ENCODE measurements around the gene NCAPD2. TPM values are rescaled to one million over a fixed set of nuclear protein-coding genes. Genes with fewer than 3 reads are reported as not detected.

NCAPD2 gene
- polyA plus RNA-seq, 4 donors: 48.2 to 73.2 (median 63.9) TPM

DNA sequence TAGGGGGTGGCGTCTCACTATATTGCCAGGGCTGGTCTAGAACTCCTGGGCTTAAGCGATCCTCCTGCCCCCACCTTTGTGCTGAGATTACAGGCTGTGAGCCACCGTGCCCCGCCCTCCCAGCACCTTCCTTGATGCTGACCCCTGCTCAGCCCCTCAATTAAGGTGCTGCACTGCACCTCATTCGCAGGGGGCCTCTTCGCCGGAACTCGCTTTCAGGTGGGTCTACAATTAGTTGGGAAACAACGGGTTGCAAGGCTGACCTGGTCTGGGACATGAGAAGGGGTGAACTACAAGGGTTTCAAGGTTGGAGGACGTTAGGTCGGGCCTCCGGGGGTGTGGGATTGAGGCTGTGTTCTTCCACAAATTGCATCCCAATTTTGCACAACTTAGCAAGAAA is 75.4 kb downstream of the NCAPD2 start:
- no peak for DNase-seq (ENCODE audit: low read depth in 4 of 4, low spot score in 2 of 4)

DNA sequence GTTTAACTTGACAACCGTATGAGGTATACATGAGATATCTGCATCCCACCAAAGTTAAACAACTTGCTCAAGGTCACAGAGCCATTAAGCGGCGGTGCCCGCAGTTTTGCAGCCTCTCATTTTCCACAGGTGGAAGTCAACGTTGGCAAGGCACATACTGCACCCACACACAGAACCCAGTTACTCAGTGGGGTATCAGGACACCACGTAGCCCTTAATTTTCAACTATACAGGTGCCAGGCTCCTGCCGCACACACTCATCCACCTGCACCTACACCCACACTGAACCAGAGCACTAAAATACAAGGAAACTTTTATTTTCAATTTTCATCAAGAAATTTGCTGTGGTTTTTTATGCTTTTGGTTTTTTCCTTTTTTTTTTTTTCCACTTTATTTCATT is 75.9 kb downstream of the NCAPD2 start:
- no peak for DNase-seq (ENCODE audit: low read depth in 4 of 4, low spot score in 2 of 4)

DNA sequence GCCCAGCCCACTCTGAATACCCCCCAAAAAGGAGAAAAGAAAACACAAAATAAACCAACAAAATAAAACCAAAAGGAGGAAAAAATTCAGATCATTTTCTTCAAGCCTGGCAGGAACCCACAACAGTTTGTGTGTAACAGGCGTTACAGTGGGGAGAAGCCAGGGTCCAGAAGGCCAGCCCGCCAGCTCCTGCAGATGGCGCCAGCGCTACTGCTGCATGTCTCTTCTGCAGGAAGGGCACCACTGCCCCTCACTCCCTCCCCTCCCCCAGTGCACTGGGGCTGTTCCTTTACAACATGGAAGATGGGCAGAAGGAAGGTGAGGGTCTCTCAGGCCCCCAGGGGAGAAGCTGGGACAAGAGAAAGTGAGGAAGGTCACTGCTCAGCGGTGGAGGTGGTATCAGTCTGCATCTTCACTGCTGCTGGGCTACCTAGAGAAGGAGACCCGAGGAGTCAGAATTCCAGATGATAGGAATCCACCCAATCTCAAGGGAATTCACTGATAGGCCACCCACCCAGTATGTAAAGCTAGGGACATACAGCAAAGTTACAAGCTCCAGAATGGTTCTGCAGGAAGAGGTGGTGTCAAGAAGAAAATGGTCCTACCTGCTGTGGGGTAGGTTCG is 76.5 kb downstream of the NCAPD2 start:
- DNase-seq (ENCODE audit: low read depth in 4 of 4, low spot score in 2 of 4): no peak

DNA sequence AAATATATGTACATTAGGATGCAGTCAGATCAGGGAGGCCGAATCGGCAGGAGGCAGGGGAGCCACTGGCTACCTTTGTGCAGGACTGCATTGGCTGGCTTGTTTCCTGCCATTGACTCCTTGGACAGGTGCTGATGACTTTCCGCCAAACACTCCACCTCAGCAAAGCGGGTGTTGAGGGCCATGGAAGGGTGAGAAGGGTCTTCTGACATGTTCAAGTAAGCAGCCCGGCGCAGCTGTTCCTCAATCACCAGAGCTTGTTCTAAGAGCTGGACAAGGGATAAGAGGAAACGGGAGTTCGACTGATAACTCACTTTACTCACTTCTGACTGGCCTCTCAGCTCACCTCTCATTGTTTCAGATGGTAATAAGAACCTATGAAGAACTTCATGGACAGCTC is 79.1 kb downstream of the NCAPD2 start:
- DNase-seq (ENCODE audit: low read depth in 4 of 4, low spot score in 2 of 4): no peak

DNA sequence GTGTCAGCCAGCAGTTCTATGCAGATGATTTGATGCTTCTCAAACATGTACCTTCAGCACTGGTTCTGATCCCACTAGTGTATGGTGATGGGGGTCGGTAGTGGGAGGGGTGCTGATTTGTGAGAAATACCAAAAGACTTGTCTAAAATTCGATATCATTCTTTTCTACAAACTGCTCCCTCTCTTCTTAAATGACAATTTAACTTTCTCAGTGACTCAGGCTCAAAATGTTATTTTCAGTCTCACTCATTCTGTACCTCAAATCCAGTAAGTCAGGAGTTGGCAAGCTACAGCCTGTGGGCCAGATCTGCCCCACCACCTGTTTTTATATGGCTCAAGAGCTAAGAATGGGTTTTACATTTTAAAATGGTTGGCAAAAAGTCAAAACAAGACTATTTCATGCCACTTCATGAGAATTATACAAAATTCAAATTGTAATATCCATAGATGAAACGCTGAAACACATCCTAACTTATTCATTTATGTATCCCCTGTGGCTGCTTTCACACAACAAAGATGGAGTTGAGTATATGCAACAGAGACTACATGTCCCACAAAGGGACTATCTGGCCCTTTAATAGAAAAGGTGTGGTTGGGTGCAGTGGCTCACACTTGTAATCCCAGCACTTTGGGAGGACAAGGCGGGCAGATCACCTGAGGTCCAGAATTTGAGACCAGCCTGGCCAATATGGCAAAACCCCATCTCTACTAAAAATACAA is 80.8 kb downstream of the NCAPD2 start:
- DNase-seq (ENCODE audit: low read depth in 4 of 4, low spot score in 2 of 4): no peak

DNA sequence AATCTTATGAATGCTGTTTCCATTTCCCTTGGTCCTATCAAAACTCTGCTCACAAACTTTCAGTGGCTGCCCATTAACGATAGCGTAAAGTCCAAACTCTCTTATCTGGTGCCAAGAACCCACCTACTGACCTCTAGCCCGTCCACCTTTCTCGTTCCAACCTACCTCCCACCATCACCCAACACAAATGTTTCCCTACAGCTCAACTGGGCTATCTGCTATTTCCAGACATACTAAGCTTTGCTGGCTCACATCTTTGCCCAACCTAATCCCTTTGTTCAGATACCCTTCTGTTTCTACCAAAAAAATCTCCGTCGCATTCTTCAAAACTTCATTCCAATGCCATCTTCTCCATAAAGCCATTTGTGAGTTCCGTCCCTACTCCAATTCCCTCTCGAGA is 81.7 kb downstream of the NCAPD2 start:
- no peak for DNase-seq (ENCODE audit: low read depth in 4 of 4, low spot score in 2 of 4)

Other genes starting within 250 kb of the NCAPD2 start
- gene PLEKHG6, start 183.4 kb upstream of the NCAPD2 start, polyA plus RNA-seq (ENCODE audit: insufficient read length in 4 of 4): 1 to 10 TPM; 3.7 to 8.8 (median 4.9) TPM
- 100 to 1,000 TPM in 2 of 4 donors, 10 to 100 TPM in 2; 77.4 to 104 (median 92.2) TPM for gene TNFRSF1A, start 152.0 kb upstream of the NCAPD2 start, polyA plus RNA-seq (ENCODE audit: insufficient read length in 4 of 4)
- gene SCNN1A, start 118.5 kb upstream of the NCAPD2 start, polyA plus RNA-seq (ENCODE audit: insufficient read length in 4 of 4): 10 to 100 TPM; 69.0 to 87.4 (median 77.4) TPM
- gene LTBR, start 109.9 kb upstream of the NCAPD2 start, polyA plus RNA-seq (ENCODE audit: insufficient read length in 4 of 4): 10 to 100 TPM; 59.3 to 80.2 (median 69.5) TPM
- 1 to 10 TPM in 2 of 4 donors, under 1 TPM in 2; 0.56 to 2.5 (median 1.3) TPM for gene CD27, start 49.1 kb upstream of the NCAPD2 start, polyA plus RNA-seq (ENCODE audit: insufficient read length in 4 of 4)
- 10 to 100 TPM; 15.5 to 25.6 (median 19.5) TPM for gene TAPBPL, start 42.1 kb upstream of the NCAPD2 start, polyA plus RNA-seq (ENCODE audit: insufficient read length in 4 of 4)
- 10 to 100 TPM in 3 of 4 donors, 1 to 10 TPM in 1; 6.7 to 16.5 (median 10.4) TPM for gene VAMP1, start 23.4 kb upstream of the NCAPD2 start, polyA plus RNA-seq (ENCODE audit: insufficient read length in 4 of 4)
- 100 to 1,000 TPM; 153 to 196 (median 177) TPM for gene MRPL51, start 840 bp upstream of the NCAPD2 start, polyA plus RNA-seq (ENCODE audit: insufficient read length in 4 of 4)
- gene GAPDH, start 40.4 kb downstream of the NCAPD2 start, polyA plus RNA-seq (ENCODE audit: insufficient read length in 4 of 4): 1,000 to 10,000 TPM; 1,941 to 2,047 (median 1,998) TPM
- 10 to 100 TPM; 11.7 to 22.9 (median 15.9) TPM for gene IFFO1, start 61.9 kb downstream of the NCAPD2 start, polyA plus RNA-seq (ENCODE audit: insufficient read length in 4 of 4)
- 10 to 100 TPM; 24.5 to 37.1 (median 28.7) TPM for gene NOP2, start 74.2 kb downstream of the NCAPD2 start, polyA plus RNA-seq (ENCODE audit: insufficient read length in 4 of 4)
- gene CHD4, start 113.3 kb downstream of the NCAPD2 start, polyA plus RNA-seq (ENCODE audit: insufficient read length in 4 of 4): 100 to 1,000 TPM; 269 to 322 (median 294) TPM
- 1 to 10 TPM; 1.1 to 1.6 (median 1.4) TPM for gene LPAR5, start 141.9 kb downstream of the NCAPD2 start, polyA plus RNA-seq (ENCODE audit: insufficient read length in 4 of 4)
- 1 to 10 TPM; 2.4 to 6.6 (median 5.0) TPM for gene ACRBP, start 153.3 kb downstream of the NCAPD2 start, polyA plus RNA-seq (ENCODE audit: insufficient read length in 4 of 4)
- gene ING4, start 169.0 kb downstream of the NCAPD2 start, polyA plus RNA-seq (ENCODE audit: insufficient read length in 4 of 4): 100 to 1,000 TPM; 112 to 133 (median 122) TPM
- 100 to 1,000 TPM in 2 of 4 donors, 10 to 100 TPM in 2; 68.1 to 109 (median 90.5) TPM for gene ZNF384, start 195.3 kb downstream of the NCAPD2 start, polyA plus RNA-seq (ENCODE audit: insufficient read length in 4 of 4)
- gene PIANP, start 206.7 kb downstream of the NCAPD2 start, polyA plus RNA-seq (ENCODE audit: insufficient read length in 4 of 4): 10 to 100 TPM in 3 of 4 donors, 1 to 10 TPM in 1; 8.1 to 16.8 (median 13.5) TPM
- 10 to 100 TPM; 64.0 to 69.6 (median 68.9) TPM for gene COPS7A, start 229.9 kb downstream of the NCAPD2 start, polyA plus RNA-seq (ENCODE audit: insufficient read length in 4 of 4)

Measured in left renal cortex interstitium (tissue), 4 donors.